ENCODE data around the gene HEPACAM.
"Not testable (repeated sequence)": the region's sequence is repeated elsewhere in the genome, so short reads cannot be mapped to it uniquely, and the experiment has no call there.

Gene HEPACAM

GRCh38 chr11:124935548-124936514, at the start of gene HEPACAM:
HEPACAM (minus strand) TSS chr11:124936047; CDS start chr11:124936006, 41 bp downstream.
- DNase-seq: no peak

- DNase-seq: no peak
Observed at GRCh38 chr11:124984512-124984854, 48.6 kb upstream of the HEPACAM start.

- DNase-seq: no peak
Observed at GRCh38 chr11:124983674-124984511, 48.0 kb upstream of the HEPACAM start.

- DNase-seq: no peak
Observed at GRCh38 chr11:124982043-124982442, 46.2 kb upstream of the HEPACAM start.

GRCh38 chr11:124978316-124978715, 42.5 kb upstream of the HEPACAM start:
- no peak for DNase-seq

GRCh38 chr11:124977006-124977405, 41.2 kb upstream of the HEPACAM start:
- DNase-seq: no peak

GRCh38 chr11:124976531-124976930, 40.7 kb upstream of the HEPACAM start:
- no peak for DNase-seq

- no peak for DNase-seq
Observed at GRCh38 chr11:124971810-124972209, 36.0 kb upstream of the HEPACAM start.

- DNase-seq: no peak
Observed at GRCh38 chr11:124970925-124971324, 35.1 kb upstream of the HEPACAM start.

GRCh38 chr11:124968197-124968596, 32.4 kb upstream of the HEPACAM start:
- DNase-seq: not testable (repeated sequence)

- DNase-seq: no peak
Observed at GRCh38 chr11:124961972-124962609, 26.2 kb upstream of the HEPACAM start.

GRCh38 chr11:124955035-124955434, 19.2 kb upstream of the HEPACAM start:
- no peak for DNase-seq

- no peak for DNase-seq
Observed at GRCh38 chr11:124954590-124954955, 18.7 kb upstream of the HEPACAM start.

GRCh38 chr11:124953753-124954589, 18.1 kb upstream of the HEPACAM start, which contains the start of gene CCDC15:
CCDC15 (plus strand) TSS chr11:124954202; CDS start chr11:124954733, 531 bp downstream.
- DNase-seq: peak; percentile 99

GRCh38 chr11:124951341-124951740, 15.5 kb upstream of the HEPACAM start:
- no peak for DNase-seq

GRCh38 chr11:124950601-124951330, 14.9 kb upstream of the HEPACAM start:
- DNase-seq: no peak

- no peak for DNase-seq
Observed at GRCh38 chr11:124946735-124947141, 10.9 kb upstream of the HEPACAM start.

- DNase-seq: no peak
Observed at GRCh38 chr11:124945826-124946225, 10.0 kb upstream of the HEPACAM start.

- DNase-seq: no peak
Observed at GRCh38 chr11:124944565-124944964, 8.7 kb upstream of the HEPACAM start.

GRCh38 chr11:124943741-124944140, 7.9 kb upstream of the HEPACAM start:
- DNase-seq: no peak

GRCh38 chr11:124943254-124943616, 7.4 kb upstream of the HEPACAM start:
- no peak for DNase-seq

All from activated effector memory CD4-positive, alpha-beta T cell treated with anti-CD3 and anti-CD28 coated beads, Interleukin-2, amount 50 U/mL, for 16 hours (primary cell).